HCT116 (cell line): ENCODE measurements around the gene TPI1. TPM values are rescaled to one million over a fixed set of nuclear protein-coding genes. Genes with fewer than 3 reads are reported as not detected.

Experiments
- ATAC-seq: fragments of 200-7000 bp; cut with Tn5 transposase; 2 replicates; pipeline ENCODE4 v1.9.1; 2020; ENCODE audit warnings: mild to moderate bottlenecking, moderate library complexity
- BruUV-seq: library from RNA; stranded (reverse); fragments of 400-500 nt; replicated peaks from 2 replicates; lab custom pipeline; 2021; lab: Mats Ljungman, UMichigan
- CTCF ChIA-PET: fragments of 300-600 bp; sonication (Branson Sonifier 250); formaldehyde crosslinking; loops from one replicate; lab custom pipeline; 2021; ENCODE audit warnings: antibody characterized with exemption; lab: Charles Lee
- POLR2A ChIA-PET: fragments of 300-600, 350-600 bp; sonication (Branson Sonifier 250); formaldehyde crosslinking; loops from one replicate; lab custom pipeline; 2021; ENCODE audit warnings: antibody characterized with exemption; lab: Charles Lee
- RAD21 ChIA-PET, 2 experiments: fragments of 300-600 bp; sonication (Branson Sonifier 250); formaldehyde crosslinking; loops; one replicate each; lab custom pipeline; 2023; ENCODE audit warnings: low total read pairs in 2 of 2; ENCODE audit not compliant: uncharacterized antibody in 2 of 2, unreplicated experiment in 2 of 2, low non-redundant PET in 1 of 2; lab: Charles Lee
- DNase-seq: peaks from one replicate; pipeline ENCODE4 v3.0.0-alpha.2; 2010; ENCODE audit warnings: low read depth, low spot score
- H2AFZ ChIP-seq: fragments of 200-600 bp; shearing (Covaris generic), sonication (generic); 2 replicates; pipeline ENCODE4 v1.6.1; 2017; ENCODE audit warnings: low read depth, mixed run types, mixed read lengths, antibody characterized with exemption, low read length; ENCODE audit not compliant: poor library complexity, severe bottlenecking
- H3K27ac ChIP-seq: 2 replicates; pipeline ENCODE4 v1.5.1; 2012; ENCODE audit warnings: low read depth, low read length
- H3K27me3 ChIP-seq: fragments of 200-600 bp; sonication (generic); 2 replicates; pipeline ENCODE4 v1.6.1; 2016; ENCODE audit warnings: mixed run types, low read length, mixed read lengths; ENCODE audit not compliant: insufficient read depth
- H3K36me3 ChIP-seq, 2 experiments: fragments of 200-500 bp in 1 of 2; fragments of 200-600 bp in 1 of 2; sonication (Bioruptor generic) in 1 of 2; sonication (generic) in 1 of 2; 2 replicates each; pipeline versions ENCODE4 v1.5.1 to v1.6.1; 2014 to 2016; ENCODE audit warnings: low read length in 2 of 2, inconsistent platforms in 1 of 2, mixed read lengths in 1 of 2, mixed run types in 1 of 2; ENCODE audit not compliant: insufficient read depth in 2 of 2, control insufficient read depth in 1 of 2
- H3K4me1 ChIP-seq, 2 experiments: fragments of 200-600 bp in 1 of 2; sonication (generic) in 1 of 2; 2 replicates each; pipeline versions ENCODE4 v1.5.1 to v1.6.1; 2012 to 2017; ENCODE audit warnings: low read length in 2 of 2, inconsistent platforms in 1 of 2, mild to moderate bottlenecking in 1 of 2, mixed read lengths in 1 of 2, mixed run types in 1 of 2, moderate library complexity in 1 of 2; ENCODE audit not compliant: insufficient read depth in 2 of 2, control insufficient read depth in 1 of 2
- H3K4me2 ChIP-seq: fragments of 200-600 bp; sonication (generic); 2 replicates; pipeline ENCODE4 v1.6.1; 2017; ENCODE audit warnings: mixed run types, low read length, mixed read lengths
- H3K4me3 ChIP-seq, 2 experiments: fragments of 200-600 bp in 1 of 2; sonication (generic) in 1 of 2; replicated peaks in 1 of 2; 2 replicates each; pipeline ENCODE4 v1.5.1; 2011 to 2016; ENCODE audit warnings: low read length in 2 of 2, control low read depth in 1 of 2, low read depth in 1 of 2, mild to moderate bottlenecking in 1 of 2, mixed read lengths in 1 of 2, mixed run types in 1 of 2
- H3K79me2 ChIP-seq: fragments of 200-600 bp; sonication (generic); 2 replicates; pipeline ENCODE4 v1.6.1; 2017; ENCODE audit warnings: mild to moderate bottlenecking, mixed run types, low read length, moderate library complexity, mixed read lengths; ENCODE audit not compliant: insufficient read depth
- H3K9ac ChIP-seq: fragments of 200-600 bp; sonication (generic); 2 replicates; pipeline ENCODE4 v1.6.1; 2016; ENCODE audit warnings: low read length, mixed read lengths
- H3K9me2 ChIP-seq: fragments of 200-600 bp; sonication (generic), shearing (Covaris generic); 2 replicates; pipeline ENCODE4 v1.6.1; 2017; ENCODE audit warnings: mixed run types, mild to moderate bottlenecking, moderate library complexity; ENCODE audit not compliant: insufficient read depth
- H3K9me3 ChIP-seq, 2 experiments: fragments of 200-500 bp in 1 of 2; fragments of 200-600 bp in 1 of 2; sonication (Bioruptor generic) in 1 of 2; sonication (generic) in 1 of 2; 2 replicates each; pipeline ENCODE4 v1.6.1; 2014 to 2017; ENCODE audit warnings: low read length in 2 of 2, mixed read lengths in 2 of 2, inconsistent platforms in 1 of 2, low read depth in 1 of 2, mild to moderate bottlenecking in 1 of 2, mixed run types in 1 of 2, moderate library complexity in 1 of 2; ENCODE audit not compliant: control insufficient read depth in 1 of 2, insufficient read depth in 1 of 2
- H4K20me1 ChIP-seq: fragments of 200-600 bp; sonication (generic), shearing (Covaris generic); 2 replicates; pipeline ENCODE4 v1.6.1; 2017; ENCODE audit warnings: mixed run types, mild to moderate bottlenecking, moderate library complexity; ENCODE audit not compliant: insufficient read depth
- CBX3 ChIP-seq: IDR thresholded peaks from 2 replicates; pipeline ENCODE4 v1.6.1; 2012; ENCODE audit warnings: low read depth
- CEBPB ChIP-seq: IDR thresholded peaks from 2 replicates; pipeline ENCODE4 v1.6.1; 2012; ENCODE audit warnings: low read depth
- EGR1 ChIP-seq: IDR thresholded peaks from 2 replicates; pipeline ENCODE4 v1.6.1; 2012; ENCODE audit warnings: low read depth
- EZH2 ChIP-seq: fragments of 200-600 bp; sonication (generic); IDR thresholded peaks from 2 replicates; pipeline ENCODE4 v1.6.1; 2017; ENCODE audit warnings: antibody characterized with exemption, mixed run types
- EZH2phosphoT487 ChIP-seq: fragments of 200-600 bp; IDR thresholded peaks from 2 replicates; pipeline ENCODE4 v1.6.1; 2018; ENCODE audit warnings: antibody characterized with exemption, borderline replicate concordance
- JUND ChIP-seq: IDR thresholded peaks from 2 replicates; pipeline ENCODE4 v1.6.1; 2012
- RAD21 ChIP-seq: IDR thresholded peaks from 2 replicates; pipeline ENCODE4 v1.6.1; 2012; ENCODE audit warnings: low read depth, mild to moderate bottlenecking
- SIN3A ChIP-seq: IDR thresholded peaks from 2 replicates; pipeline ENCODE4 v1.6.1; 2012; ENCODE audit warnings: low read depth
- SP1 ChIP-seq: IDR thresholded peaks from 2 replicates; pipeline ENCODE4 v1.6.1; 2012; ENCODE audit warnings: low read depth
- SRF ChIP-seq: IDR thresholded peaks from 2 replicates; pipeline ENCODE4 v1.6.1; 2012; ENCODE audit warnings: low read depth
- TCF7L2 ChIP-seq: IDR thresholded peaks from 2 replicates; pipeline ENCODE4 v1.7.0; 2011; ENCODE audit warnings: borderline replicate concordance, inconsistent platforms; ENCODE audit not compliant: insufficient read depth, insufficient read length; ENCODE audit errors: extremely low read depth
- ZFX ChIP-seq: fragments of 450-650 bp; IDR thresholded peaks from 2 replicates; pipeline ENCODE4 v1.6.1; 2017
- ZNF274 ChIP-seq: fragments of 200-500 bp; sonication (Bioruptor generic); IDR thresholded peaks from 2 replicates; pipeline ENCODE4 v1.6.1; 2014; ENCODE audit warnings: mild to moderate bottlenecking, low read depth, low read length, inconsistent platforms
- intact Hi-C: fragments of 100-400 bp; cut with micrococcal nuclease; formaldehyde crosslinking; loops from 2 replicates; pipeline ENCODE4 v1.10.0; 2022
- total RNA-seq: library from RNA; stranded (reverse); gene quantifications from one replicate; pipeline ENCODE4 v1.2.1, GENCODE V29; 2021; ENCODE audit not compliant: unreplicated experiment
- TF ChIP-seq, protein P1 (sequence below), 3 experiments: fragments of 200-600 bp in 1 of 3; sonication (generic) in 1 of 3; IDR thresholded peaks in 2 of 3; conservative IDR thresholded peaks in 1 of 3; 2 replicates each; pipeline ENCODE4 v1.5.1; 2012 to 2017; ENCODE audit warnings: low read depth in 2 of 3, low read length in 2 of 3, antibody characterized with exemption in 1 of 3, borderline replicate concordance in 1 of 3, control low read depth in 1 of 3, mild to moderate bottlenecking in 1 of 3, mixed read lengths in 1 of 3, mixed run types in 1 of 3, moderate library complexity in 1 of 3; ENCODE audit not compliant: insufficient read depth in 1 of 3
- TF ChIP-seq, protein P2 (sequence below): IDR thresholded peaks from 2 replicates; pipeline ENCODE4 v1.6.1; 2012; ENCODE audit warnings: low read depth
- TF ChIP-seq, protein P3 (sequence below): IDR thresholded peaks from 2 replicates; pipeline ENCODE4 v1.6.1; 2012

TPI1 gene
- total RNA-seq, 1 experiment from 2014 or later: 1,068 TPM

DNA sequence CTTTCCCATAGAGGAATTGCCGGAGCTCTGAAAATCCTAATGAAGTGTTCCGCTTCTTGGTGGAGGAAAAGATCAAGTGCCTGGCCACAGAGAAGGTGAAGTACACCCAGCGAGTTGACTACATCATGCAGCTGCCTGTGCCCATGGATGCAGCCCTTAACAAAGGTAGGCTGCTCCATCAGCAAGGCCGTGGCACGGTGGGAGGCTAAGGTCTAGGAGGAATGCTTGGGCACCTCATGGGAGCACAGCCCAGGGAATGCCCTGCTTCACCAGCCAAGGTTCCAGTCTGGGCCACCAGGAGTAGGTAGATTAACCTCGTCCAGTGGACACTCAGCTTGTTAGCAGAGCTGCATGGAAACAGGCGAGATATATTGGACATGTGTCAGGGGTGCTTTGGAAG is 6.4 kb upstream of the TPI1 start:
- intact Hi-C loops: no loop called here
- H3K4me2 ChIP-seq: no peak overlapping the region
- no peaks in the 10 kb centered on the region for H4K20me1 ChIP-seq
- no peaks in the 10 kb centered on the region for H3K9me2 ChIP-seq
- no peaks in the 10 kb centered on the region for H3K27me3 ChIP-seq
- H2AFZ ChIP-seq: no peak overlapping the region
- no peak overlapping the region for H3K4me3 ChIP-seq
- peaks cover 60 to 68% of the 10 kb centered on the region in 2 experiments for H3K36me3 ChIP-seq
- H3K4me1 ChIP-seq: peaks cover 3 to 5% of the 10 kb centered on the region in 2 experiments; a peak in 3 of 4 replicates
- DNase-seq: no peak
- no TSS peak for BruUV-seq
- TF ChIP-seq CEBPB (no peak), SP1 (no peak), SIN3A (no peak), ZNF274 (no peak), CBX3 (no peak), ZFX (no peak), EZH2phosphoT487 (no peak), EGR1 (no peak), EZH2 (no peak), TCF7L2 (no peak), RAD21 (no peak), SRF (no peak), JUND (no peak)
- TF ChIP-seq, protein P1, sequence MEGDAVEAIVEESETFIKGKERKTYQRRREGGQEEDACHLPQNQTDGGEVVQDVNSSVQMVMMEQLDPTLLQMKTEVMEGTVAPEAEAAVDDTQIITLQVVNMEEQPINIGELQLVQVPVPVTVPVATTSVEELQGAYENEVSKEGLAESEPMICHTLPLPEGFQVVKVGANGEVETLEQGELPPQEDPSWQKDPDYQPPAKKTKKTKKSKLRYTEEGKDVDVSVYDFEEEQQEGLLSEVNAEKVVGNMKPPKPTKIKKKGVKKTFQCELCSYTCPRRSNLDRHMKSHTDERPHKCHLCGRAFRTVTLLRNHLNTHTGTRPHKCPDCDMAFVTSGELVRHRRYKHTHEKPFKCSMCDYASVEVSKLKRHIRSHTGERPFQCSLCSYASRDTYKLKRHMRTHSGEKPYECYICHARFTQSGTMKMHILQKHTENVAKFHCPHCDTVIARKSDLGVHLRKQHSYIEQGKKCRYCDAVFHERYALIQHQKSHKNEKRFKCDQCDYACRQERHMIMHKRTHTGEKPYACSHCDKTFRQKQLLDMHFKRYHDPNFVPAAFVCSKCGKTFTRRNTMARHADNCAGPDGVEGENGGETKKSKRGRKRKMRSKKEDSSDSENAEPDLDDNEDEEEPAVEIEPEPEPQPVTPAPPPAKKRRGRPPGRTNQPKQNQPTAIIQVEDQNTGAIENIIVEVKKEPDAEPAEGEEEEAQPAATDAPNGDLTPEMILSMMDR (IDR thresholded peaks at IDR 0.05 in 2 of 3, conservative IDR thresholded peaks at IDR 0.05 in 1 of 3; ENCODE audit: borderline replicate concordance in 1 of 3, insufficient read depth in 1 of 3, low read depth in 2 of 3, low read length in 2 of 3): no peak
- TF ChIP-seq, protein P2, sequence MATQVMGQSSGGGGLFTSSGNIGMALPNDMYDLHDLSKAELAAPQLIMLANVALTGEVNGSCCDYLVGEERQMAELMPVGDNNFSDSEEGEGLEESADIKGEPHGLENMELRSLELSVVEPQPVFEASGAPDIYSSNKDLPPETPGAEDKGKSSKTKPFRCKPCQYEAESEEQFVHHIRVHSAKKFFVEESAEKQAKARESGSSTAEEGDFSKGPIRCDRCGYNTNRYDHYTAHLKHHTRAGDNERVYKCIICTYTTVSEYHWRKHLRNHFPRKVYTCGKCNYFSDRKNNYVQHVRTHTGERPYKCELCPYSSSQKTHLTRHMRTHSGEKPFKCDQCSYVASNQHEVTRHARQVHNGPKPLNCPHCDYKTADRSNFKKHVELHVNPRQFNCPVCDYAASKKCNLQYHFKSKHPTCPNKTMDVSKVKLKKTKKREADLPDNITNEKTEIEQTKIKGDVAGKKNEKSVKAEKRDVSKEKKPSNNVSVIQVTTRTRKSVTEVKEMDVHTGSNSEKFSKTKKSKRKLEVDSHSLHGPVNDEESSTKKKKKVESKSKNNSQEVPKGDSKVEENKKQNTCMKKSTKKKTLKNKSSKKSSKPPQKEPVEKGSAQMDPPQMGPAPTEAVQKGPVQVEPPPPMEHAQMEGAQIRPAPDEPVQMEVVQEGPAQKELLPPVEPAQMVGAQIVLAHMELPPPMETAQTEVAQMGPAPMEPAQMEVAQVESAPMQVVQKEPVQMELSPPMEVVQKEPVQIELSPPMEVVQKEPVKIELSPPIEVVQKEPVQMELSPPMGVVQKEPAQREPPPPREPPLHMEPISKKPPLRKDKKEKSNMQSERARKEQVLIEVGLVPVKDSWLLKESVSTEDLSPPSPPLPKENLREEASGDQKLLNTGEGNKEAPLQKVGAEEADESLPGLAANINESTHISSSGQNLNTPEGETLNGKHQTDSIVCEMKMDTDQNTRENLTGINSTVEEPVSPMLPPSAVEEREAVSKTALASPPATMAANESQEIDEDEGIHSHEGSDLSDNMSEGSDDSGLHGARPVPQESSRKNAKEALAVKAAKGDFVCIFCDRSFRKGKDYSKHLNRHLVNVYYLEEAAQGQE: no peak
- TF ChIP-seq, protein P3, sequence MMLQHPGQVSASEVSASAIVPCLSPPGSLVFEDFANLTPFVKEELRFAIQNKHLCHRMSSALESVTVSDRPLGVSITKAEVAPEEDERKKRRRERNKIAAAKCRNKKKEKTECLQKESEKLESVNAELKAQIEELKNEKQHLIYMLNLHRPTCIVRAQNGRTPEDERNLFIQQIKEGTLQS: no peak
- H3K79me2 ChIP-seq: no peaks in the 10 kb centered on the region; the same call in 1 of the 2 replicates
- H3K27ac ChIP-seq: no peak overlapping the region
- ATAC-seq: no peak
- ChIA-PET POLR2A (interaction anchor here (0.9 kb wide), 1 partner anchor 9 kb away, joined by 4 read pairs; the partner anchor contains the start of gene USP5), RAD21 (no interaction called here), CTCF (interaction anchor here (0.7 to 1.0 kb wide), 2 partner anchors 9 to 11 kb away, joined by 3 read pairs; no protein-coding TSS in a partner anchor)
- H3K9me3 ChIP-seq: no peaks in the 10 kb centered on the region
- no peak overlapping the region for H3K9ac ChIP-seq
